Activated naive CD4-positive, alpha-beta T cell treated with anti-CD3 and anti-CD28 coated beads, Interleukin-2, amount 50 U/mL, for 72 hours (primary cell): ENCODE measurements around the gene RIPOR2. TPM values are rescaled to one million over a fixed set of nuclear protein-coding genes. Genes with fewer than 3 reads are reported as not detected.
A peak's percentile ranks its signal among the peaks of the same experiment; 100 is the strongest.

Experiments
- ATAC-seq, 2 donors: fragments of 150-1000 bp; cut with Tn5 transposase; 2 replicates each; pipeline ENCODE4 v1.10.0; 2021; ENCODE audit warnings: mild to moderate bottlenecking in 2 of 2, moderate library complexity in 2 of 2
- DNase-seq, 2 donors: peaks; one replicate each; pipeline ENCODE4 v3.0.0; 2021 to 2022; ENCODE audit warnings: low spot score in 2 of 2
- H3K27ac Mint-ChIP-seq, 2 donors: one replicate each; pipeline ENCODE4 v1.8.0; 2022; ENCODE audit warnings: mild to moderate bottlenecking in 2 of 2, mixed read lengths in 2 of 2
- H3K36me3 Mint-ChIP-seq, 2 donors: one replicate each; pipeline ENCODE4 v1.8.0; 2022; ENCODE audit warnings: mixed read lengths in 2 of 2
- H3K9me3 Mint-ChIP-seq, 2 donors: one replicate each; pipeline ENCODE4 v1.8.0; 2022; ENCODE audit warnings: mixed read lengths in 2 of 2
- total RNA-seq, 2 donors: library from RNA; stranded (reverse); gene quantifications; one replicate each; pipeline ENCODE4 v1.2.3, GENCODE V29; 2022

RIPOR2 gene
- total RNA-seq, 2 donors from 2014 or later: 63.9 to 126 TPM

GRCh38 chr6:24903681-24904080 lies 32.1 kb downstream of the RIPOR2 start:
- Mint-ChIP-seq H3K27ac (peak overlapping the region; percentile 16 to 40), H3K36me3 (peaks cover 6 to 71% of the 10 kb centered on the region in 2 donors), H3K9me3 (no peaks in the 10 kb centered on the region)
- ATAC-seq (no peak), DNase-seq (no peak)

DNA sequence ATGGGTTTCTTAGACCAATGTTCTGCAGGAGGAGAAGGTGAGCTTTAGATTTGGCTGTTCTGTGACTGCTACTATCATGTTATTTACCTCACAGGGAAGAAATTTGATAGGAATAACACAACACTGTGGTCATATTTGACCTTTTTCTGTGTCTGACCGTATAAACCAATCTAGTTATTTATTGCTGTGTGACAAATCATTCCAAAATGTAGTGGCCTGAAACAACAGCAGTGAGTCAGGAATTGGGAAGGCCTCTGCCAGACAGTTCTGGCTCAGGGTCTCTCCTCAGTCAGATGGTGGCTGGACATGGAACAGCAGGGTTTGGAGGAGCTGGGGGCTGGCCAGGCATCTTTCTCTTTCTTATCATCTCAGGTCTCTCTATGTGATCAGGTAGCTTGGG lies 33.0 kb downstream of the RIPOR2 start:
- Mint-ChIP-seq H3K9me3 (no peaks in the 10 kb centered on the region), H3K36me3 (peaks cover 6 to 76% of the 10 kb centered on the region in 2 donors), H3K27ac (peak overlapping the region; percentile 31 to 90)
- DNase-seq: no peak
- peak in 1 of 2 donors; percentile 15 for ATAC-seq

GRCh38 chr6:24901698-24902328 lies 33.9 kb downstream of the RIPOR2 start:
- DNase-seq: no peak
- ATAC-seq: no peak
- peaks cover 6 to 69% of the 10 kb centered on the region in 2 donors for H3K36me3 Mint-ChIP-seq
- peak overlapping the region; percentile 90 to 96 for H3K27ac Mint-ChIP-seq
- H3K9me3 Mint-ChIP-seq: no peaks in the 10 kb centered on the region

DNA sequence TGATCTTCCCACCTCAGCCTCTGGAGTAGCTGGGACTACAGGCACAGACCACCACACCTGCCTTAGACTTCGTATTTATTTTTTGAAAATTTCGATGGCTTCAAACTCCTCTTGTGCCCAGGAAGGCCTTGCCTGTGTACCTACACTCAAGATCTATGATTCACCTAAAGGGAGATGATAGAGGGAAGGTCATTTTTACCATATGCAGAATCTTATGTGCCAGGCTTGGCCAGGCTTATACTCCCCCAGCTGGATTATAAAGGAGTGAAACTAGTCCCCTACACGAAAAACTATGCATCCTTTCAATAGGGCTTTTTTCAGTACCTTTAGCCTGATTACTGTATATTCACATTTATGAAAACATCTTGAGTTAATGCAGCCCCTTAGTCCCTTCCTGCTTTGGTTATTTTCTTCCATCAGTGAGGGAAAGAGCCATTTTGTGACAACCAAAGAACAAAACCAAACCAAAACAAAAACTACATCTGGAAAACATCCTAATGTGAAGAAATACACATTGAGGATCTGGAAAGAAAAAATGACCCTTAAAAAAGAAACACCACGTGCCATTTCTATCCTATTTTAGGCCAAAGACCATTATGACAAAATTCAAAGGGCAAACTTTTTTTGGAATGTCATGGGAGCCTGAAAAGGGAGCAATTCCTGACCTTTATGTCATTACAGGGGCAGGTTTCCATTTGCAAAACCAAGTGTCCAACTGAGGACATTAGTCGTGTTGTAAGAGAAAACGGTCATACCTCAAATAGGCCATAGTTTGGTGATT lies 34.7 kb downstream of the RIPOR2 start:
- DNase-seq: no peak
- peak in 1 of 2 donors; percentile 32 for ATAC-seq
- Mint-ChIP-seq H3K9me3 (no peaks in the 10 kb centered on the region), H3K36me3 (peaks cover 6 to 64% of the 10 kb centered on the region in 2 donors), H3K27ac (peak overlapping the region; percentile 90 to 96)

DNA sequence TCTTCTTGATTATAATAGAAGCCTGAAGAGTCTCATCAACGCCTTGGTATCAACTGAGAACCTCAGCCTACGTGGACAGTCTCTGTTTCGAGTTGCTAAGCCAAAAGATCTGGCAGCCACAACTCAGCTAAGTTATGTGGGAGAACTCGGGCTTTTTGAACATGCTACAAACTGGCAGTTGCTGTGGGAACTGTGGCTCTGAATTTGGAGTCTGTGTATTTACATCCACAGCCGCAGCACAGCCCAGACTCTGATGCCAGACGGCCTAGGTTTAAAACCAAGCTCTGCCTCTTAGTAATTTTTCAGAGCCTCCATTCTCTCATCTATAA lies 35.8 kb downstream of the RIPOR2 start:
- ATAC-seq (peak; percentile 81 to 84), DNase-seq (peak in 1 of 2 donors; percentile 47)
- Mint-ChIP-seq H3K9me3 (no peaks in the 10 kb centered on the region), H3K36me3 (peaks cover 6 to 56% of the 10 kb centered on the region in 2 donors), H3K27ac (peak overlapping the region; percentile 90 to 96)

GRCh38 chr6:24899136-24899996 lies 36.4 kb downstream of the RIPOR2 start:
- Mint-ChIP-seq H3K9me3 (no peaks in the 10 kb centered on the region), H3K27ac (peak overlapping the region; percentile 90 to 96), H3K36me3 (peaks cover 6 to 55% of the 10 kb centered on the region in 2 donors)
- ATAC-seq: no peak
- DNase-seq: no peak

GRCh38 chr6:24898676-24899075 lies 37.1 kb downstream of the RIPOR2 start:
- no peak for DNase-seq
- Mint-ChIP-seq H3K36me3 (peaks cover 6 to 53% of the 10 kb centered on the region in 2 donors), H3K9me3 (no peaks in the 10 kb centered on the region), H3K27ac (peak overlapping the region; percentile 90 to 96)
- peak in 1 of 2 donors; percentile 75 for ATAC-seq

- Mint-ChIP-seq H3K27ac (peak overlapping the region in 1 of 2 donors; percentile 90), H3K9me3 (peaks cover 0 to 2% of the 10 kb centered on the region in 2 donors), H3K36me3 (peaks cover 0 to 42% of the 10 kb centered on the region in 2 donors)
- ATAC-seq (no peak), DNase-seq (no peak)
These were observed 38.6 kb downstream of the RIPOR2 start for GRCh38 chr6:24897186-24897585.

DNA sequence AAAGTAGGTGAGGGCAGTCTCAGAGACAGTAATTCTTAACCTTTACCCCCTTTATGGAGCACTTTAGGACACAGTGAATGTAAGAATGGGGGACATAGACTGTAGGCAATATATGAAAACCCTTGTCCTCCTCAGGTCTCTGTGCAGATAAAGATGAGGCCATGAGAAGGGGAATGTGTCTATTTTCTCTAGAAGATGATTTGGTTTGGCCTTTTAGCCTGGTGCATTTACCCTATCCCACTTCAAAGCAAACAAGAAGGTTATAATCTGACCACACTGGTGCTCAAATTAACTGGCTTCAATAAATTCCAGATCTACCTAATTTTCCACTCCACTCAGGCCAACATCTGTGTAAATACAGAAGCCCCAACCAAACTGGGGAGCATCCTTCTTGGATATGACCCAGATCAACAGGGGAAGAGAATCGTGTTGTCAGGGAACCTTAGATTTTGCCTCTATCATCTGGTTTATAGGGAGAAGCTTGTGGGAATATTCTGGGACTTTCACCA lies 42.4 kb downstream of the RIPOR2 start:
- peak overlapping the region; percentile 44 to 81 for H3K27ac Mint-ChIP-seq
- ATAC-seq (peak; percentile 8 to 77), DNase-seq (no peak)
- peaks cover 0 to 15% of the 10 kb centered on the region in 2 donors for H3K36me3 Mint-ChIP-seq
- peaks cover 0 to 4% of the 10 kb centered on the region in 2 donors for H3K9me3 Mint-ChIP-seq

DNA sequence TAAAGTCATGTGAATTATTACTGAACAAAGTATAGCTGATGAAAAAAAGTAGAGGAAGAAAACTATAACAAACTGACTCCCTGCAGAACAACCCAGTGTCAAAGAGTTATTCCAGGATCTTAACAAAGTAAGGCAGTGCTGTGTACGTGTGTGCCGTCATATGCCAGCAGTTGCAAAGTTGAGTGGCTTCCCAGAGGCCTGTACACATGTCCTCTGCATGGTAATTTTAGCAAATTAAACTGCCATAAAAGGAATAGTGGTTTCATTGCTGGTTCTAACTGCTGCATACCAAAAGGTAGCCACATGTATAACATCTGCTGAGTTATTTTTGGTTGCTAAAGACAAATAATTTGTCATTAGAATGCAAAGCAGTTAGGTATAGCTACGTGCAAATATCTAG lies 44.8 kb downstream of the RIPOR2 start:
- ATAC-seq (peak; percentile 28 to 36), DNase-seq (no peak)
- peaks cover 0 to 19% of the 10 kb centered on the region in 2 donors for H3K36me3 Mint-ChIP-seq
- H3K27ac Mint-ChIP-seq: peak overlapping the region; percentile 66 to 81
- peaks cover 0 to 4% of the 10 kb centered on the region in 2 donors for H3K9me3 Mint-ChIP-seq

GRCh38 chr6:24890471-24890870 lies 45.3 kb downstream of the RIPOR2 start:
- H3K27ac Mint-ChIP-seq: peak overlapping the region; percentile 66 to 81
- H3K36me3 Mint-ChIP-seq: peaks cover 0 to 23% of the 10 kb centered on the region in 2 donors
- no peak for DNase-seq
- H3K9me3 Mint-ChIP-seq: peaks cover 0 to 4% of the 10 kb centered on the region in 2 donors
- no peak for ATAC-seq

DNA sequence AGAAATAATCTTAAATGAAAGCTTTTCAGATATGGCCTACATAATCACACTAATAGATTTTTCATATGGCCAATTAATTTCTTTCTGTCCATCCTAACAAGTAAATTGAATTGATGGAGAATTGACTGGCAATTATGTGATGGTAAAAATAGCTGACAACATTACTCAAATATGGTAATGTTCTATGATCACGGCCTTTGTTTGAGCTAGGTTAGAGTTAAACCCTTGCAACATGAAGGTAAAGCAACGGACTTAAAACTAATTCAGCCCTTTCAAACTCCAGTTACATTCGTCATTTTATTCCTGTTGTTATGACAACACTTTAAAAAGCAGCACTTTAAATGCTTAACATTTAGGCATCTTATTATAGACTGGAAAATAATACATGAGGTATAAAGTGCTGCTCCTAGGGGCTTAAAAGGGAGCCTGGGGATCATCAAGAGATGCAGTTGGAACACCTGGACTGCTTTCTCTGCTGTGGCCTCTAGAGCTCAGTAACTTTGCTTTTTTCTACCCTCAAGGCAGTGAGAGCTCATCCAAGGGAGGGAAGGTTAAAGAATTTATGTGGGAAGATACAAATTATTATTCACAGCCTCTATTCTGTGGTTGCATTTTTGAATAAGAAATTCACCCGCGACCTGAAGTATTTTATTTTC lies 46.9 kb downstream of the RIPOR2 start:
- DNase-seq (no peak), ATAC-seq (no peak)
- Mint-ChIP-seq H3K36me3 (peaks cover 0 to 15% of the 10 kb centered on the region in 2 donors), H3K27ac (peak overlapping the region; percentile 91 to 92), H3K9me3 (peaks cover 0 to 4% of the 10 kb centered on the region in 2 donors)

DNA sequence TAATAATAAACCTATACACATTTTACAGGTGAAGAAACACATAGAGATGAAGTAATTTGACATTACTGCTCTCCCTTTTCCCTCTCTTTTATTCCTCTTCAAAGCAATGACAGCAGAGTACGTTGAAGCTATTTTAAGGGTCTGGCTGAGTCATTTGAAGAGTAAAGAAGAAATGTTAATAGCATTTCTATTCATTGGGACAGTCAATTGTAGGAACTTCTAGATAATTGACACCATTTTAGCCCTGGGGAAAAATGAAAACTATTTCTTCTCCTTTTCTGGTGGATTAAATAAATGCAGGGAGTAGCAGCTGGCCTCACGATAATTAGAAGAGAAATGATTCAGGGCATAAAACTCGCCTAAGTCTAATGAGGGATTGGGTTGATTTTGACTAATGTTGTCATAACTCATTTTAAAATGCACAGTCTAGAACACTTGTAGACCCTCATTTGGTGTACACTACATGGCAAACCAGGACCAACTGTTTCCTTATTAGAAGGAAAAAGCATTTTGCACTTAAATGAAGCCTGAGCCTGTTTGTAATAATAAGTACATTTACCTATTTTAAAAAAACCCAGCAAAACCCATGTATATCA lies 48.1 kb downstream of the RIPOR2 start:
- ATAC-seq (no peak), DNase-seq (no peak)
- Mint-ChIP-seq H3K36me3 (peaks cover 0 to 9% of the 10 kb centered on the region in 2 donors), H3K9me3 (peaks cover 0 to 4% of the 10 kb centered on the region in 2 donors), H3K27ac (peak overlapping the region; percentile 44 to 92)

- peak; percentile 57 to 59 for DNase-seq
- no peaks in the 10 kb centered on the region for H3K9me3 Mint-ChIP-seq
- peaks cover 10 to 39% of the 10 kb centered on the region in 2 donors for H3K36me3 Mint-ChIP-seq
- ATAC-seq: peak; percentile 88 to 89
- peak overlapping the region; percentile 92 to 98 for H3K27ac Mint-ChIP-seq
These were observed 52.1 kb downstream of the RIPOR2 start for GRCh38 chr6:24883618-24884017.

- no peak for DNase-seq
- peaks cover 11 to 46% of the 10 kb centered on the region in 2 donors for H3K36me3 Mint-ChIP-seq
- ATAC-seq: peak; percentile 55 to 63
These were observed 52.8 kb downstream of the RIPOR2 start for GRCh38 chr6:24882835-24883555.

More at GRCh38 chr6:24882835-24883555, 52.8 kb downstream of the RIPOR2 start:
- Mint-ChIP-seq H3K27ac (peak overlapping the region; percentile 92 to 98), H3K9me3 (peaks cover 2% of the 10 kb centered on the region in 2 donors)
